Upper lobe of left lung (tissue), 4 donors: ENCODE data around the gene TAF1D.

ENCODE experiments used
- CTCF ChIP-seq, 6 experiments: fragments of 450-650 bp in 4 of 6; fragments of 200-600 bp in 2 of 6; sonication (generic) in 2 of 6; IDR thresholded peaks; one replicate each; pipeline ENCODE4 v1.5.1; 2016 to 2019; ENCODE audit warnings: antibody characterized with exemption in 6 of 6
- EP300 ChIP-seq, 4 donors: sonication (generic); formaldehyde crosslinking; IDR thresholded peaks; one replicate each; pipeline ENCODE4 v1.5.1; 2017; ENCODE audit warnings: antibody characterized with exemption in 4 of 4, control low read depth in 2 of 4
- POLR2AphosphoS5 ChIP-seq, 2 donors: sonication (generic); formaldehyde crosslinking; IDR thresholded peaks; one replicate each; pipeline ENCODE4 v1.5.1; 2017; ENCODE audit warnings: antibody characterized with exemption in 2 of 2

GRCh38 chr11:93773045-93773477 lies 31.8 kb upstream of the TAF1D start:
- TF ChIP-seq EP300 (IDR thresholded peaks at IDR 0.05) (no peak), CTCF (IDR thresholded peaks at IDR 0.05) (no peak), POLR2AphosphoS5 (IDR thresholded peaks at IDR 0.05) (no peak)
